Myocyte (in vitro differentiated cells): ENCODE results near the gene PANK2. TPM values are rescaled to one million over a fixed set of nuclear protein-coding genes. Genes with fewer than 3 reads are reported as not detected.
A peak's percentile ranks its signal among the peaks of the same experiment; 100 is the strongest.
"Not testable (repeated sequence)": the region's sequence is repeated elsewhere in the genome, so short reads cannot be mapped to it uniquely, and the experiment has no call there.

Source experiments
- DNase-seq: peaks from one replicate; pipeline ENCODE4 v3.0.0-alpha.2; 2012; ENCODE audit warnings: low read depth
- total RNA-seq: library from RNA; depleted of rRNA; stranded (reverse); fragments of >200 nt; gene quantifications from 2 replicates; pipeline ENCODE4 v1.2.3, GENCODE V29; 2014

Gene PANK2
- total RNA-seq, 1 donor from 2014 or later, result 31.6 TPM

DNA sequence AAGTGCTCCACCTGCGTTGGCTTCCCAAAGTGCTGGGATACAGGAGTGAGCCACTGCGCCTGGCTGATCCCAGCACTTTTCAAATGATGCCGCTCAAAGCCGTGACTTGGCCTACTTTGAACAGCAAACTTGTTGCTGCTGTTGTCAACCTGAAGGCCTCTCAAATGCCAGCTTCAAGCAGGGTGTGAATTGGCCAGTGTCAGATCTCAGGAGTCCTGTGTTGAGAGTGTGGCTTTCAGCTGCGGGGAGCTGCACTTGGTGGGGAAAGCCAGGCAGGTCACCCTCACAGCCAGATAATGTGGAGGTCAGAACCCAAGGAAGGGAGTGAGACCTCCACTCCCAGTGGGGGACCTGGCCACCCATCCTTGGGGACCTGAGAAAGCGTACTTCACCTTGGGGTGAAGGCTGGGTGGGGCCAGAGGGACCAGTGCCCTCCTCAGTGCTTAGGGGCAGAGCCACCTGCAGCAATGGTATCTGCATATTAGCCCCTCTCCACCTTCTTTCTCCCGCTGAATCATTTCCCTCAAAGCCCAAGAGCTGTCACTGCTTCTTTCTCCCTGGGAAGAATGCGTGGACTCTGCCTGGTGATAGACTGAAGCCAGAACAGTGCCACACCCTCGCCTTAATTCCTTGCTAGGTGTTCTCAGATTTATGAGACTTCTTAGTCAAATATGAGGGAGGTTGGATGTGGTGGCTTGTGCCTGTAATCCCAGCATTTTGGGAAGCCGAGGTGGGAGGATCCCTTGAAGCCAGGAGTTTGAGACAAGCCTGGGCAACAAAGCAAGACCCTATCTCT, 19.1 kb upstream of the PANK2 start:
- no peak for DNase-seq

GRCh38 chr20:3871550-3872265, 17.5 kb upstream of the PANK2 start:
- DNase-seq, result no peak

DNA sequence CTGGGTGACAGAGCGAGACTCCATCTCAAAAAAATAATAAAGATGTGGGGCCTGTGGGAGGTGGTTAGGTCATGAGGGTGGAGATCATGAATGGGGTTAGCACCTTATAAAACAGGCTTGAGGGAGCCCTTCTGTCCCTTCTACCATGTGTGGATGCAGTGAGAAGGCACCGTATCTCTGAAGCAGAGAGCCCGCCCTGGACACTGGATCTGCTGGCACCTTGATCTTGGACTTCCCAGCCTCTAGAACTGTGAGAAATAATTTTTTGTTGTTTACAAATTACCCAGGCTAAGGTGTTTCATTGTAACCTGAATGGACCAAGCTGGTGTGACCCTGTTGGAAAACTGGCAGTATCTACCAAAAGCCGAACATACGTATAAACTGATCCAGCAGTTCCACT, 15.7 kb upstream of the PANK2 start:
- no peak for DNase-seq

- peak; percentile 71 for DNase-seq
Observed at GRCh38 chr20:3874194-3874844, 14.9 kb upstream of the PANK2 start.

DNA sequence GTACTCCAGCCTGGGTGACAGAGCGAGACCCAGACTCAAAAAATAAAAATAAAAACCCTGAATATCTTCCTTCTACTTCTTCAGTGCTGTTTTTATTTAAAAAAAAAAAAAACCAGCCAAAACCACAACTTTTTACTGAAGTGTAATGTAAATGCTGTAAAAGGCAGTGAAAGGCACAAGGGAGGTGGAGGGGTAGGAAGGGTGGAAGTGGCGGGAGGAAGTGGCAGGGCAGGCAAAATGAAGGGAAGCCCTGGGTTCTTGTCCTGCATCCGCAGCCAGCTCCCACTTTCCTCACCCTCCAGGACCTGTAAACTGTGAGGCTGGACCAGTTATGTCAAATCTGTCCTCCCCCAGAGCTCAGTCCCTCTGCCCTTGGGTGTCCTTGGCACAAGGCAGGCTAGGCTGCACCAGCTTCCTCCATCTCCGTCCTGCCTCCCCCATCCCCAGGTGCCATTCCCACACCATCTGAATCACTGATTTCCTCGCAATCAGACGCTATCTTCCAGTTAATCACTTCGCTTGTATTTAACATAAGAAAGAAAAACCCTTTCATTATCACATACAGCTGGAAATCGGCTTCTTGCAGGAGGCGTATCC, 13.7 kb upstream of the PANK2 start:
- DNase-seq, result no peak

DNA sequence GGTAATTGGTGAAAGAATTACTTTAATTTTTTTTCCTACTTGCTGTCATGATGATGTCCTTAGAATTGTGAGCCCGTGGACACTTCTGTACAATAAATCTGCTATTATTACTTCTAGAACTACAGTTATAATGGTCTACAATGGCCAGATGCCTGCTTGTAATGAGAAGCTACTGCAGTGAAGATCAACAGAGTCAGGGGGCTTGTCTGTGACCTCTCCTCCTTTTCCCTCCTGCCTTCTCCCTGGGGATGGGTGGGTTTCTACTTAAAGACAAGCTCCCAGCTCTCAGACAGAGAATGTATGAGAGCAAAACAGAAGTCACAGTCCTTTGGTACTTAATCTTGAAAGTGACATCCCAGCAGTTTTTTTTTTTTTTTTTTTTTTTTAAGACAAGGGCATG, 13.2 kb upstream of the PANK2 start:
- no peak for DNase-seq

- no peak for DNase-seq
Observed at GRCh38 chr20:3876676-3877075, 12.5 kb upstream of the PANK2 start.

DNA sequence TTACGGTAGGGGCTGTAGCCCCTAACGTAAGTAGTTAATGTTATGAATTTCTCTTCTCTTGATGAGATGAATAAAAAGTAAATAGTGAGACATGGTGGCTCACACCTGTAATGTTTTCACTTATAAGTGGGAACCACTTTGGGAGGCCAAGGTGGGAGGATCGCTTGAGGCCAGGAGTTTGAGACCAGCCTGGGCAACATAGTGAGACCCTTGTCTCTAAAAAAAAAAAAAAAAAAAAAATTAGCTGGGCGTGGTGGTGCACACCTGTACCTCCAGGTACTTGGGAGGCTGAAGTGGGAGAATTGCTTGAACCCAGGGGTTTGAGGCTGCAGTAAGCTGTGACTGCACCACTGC, 10.3 kb upstream of the PANK2 start:
- not testable (repeated sequence) for DNase-seq

GRCh38 chr20:3885715-3886114, 3.5 kb upstream of the PANK2 start:
- no peak for DNase-seq

DNA sequence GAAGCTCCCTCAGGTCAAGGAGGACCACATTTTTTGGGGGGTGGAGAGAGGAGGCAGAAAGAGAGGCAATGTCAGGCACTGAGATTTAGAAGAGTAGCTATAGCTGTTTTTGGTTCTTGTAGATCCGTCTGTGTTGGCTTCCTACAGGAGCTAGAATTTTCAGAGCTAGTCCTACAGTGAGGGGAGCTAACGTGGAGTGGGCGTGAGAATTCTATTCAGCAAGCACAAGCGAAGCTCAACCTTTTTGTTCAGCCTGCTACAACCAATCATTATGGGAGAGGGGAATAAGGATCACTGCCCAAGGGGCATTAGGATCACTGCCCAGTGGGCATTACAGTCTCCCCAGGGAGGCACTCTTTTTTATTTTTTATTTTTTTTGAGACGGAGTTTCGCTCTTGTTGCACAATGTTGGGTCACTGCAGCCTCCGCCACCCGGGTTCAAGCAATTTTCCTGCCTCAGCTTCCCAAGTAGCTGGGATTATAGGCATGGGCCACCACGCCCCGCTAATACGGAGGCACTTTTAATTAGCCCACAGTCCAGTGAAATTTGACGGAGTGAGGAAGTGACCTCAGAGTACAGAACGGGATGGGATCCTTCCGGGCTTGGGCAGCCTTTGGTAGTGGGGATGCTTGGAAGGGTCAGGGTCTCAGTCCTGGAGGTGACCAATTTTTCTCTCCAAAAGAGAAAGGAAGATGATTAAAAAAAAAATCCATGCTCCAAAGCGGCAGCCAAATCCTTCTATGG, 1.1 kb upstream of the PANK2 start:
- peak; percentile 55 for DNase-seq

GRCh38 chr20:3889489-3890397, 556 bp downstream of the PANK2 start:
- no peak for DNase-seq

DNA sequence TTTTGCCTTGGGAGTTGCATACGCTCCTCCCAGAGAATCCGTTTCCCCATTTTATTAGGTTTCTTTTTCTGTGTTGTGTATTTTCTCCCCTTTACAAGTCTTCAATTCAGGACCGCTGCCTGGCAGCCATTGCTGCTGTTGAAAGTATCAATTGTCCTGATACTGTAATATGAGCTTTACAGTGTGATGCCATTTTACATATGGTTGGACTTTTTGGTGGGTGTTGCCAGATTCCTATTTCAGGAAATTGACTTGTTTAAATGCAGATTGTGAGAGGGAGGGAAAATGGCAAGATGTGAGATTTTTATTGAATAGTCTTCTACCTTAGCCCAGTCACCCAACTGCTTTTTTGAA, 1.2 kb downstream of the PANK2 start:
- DNase-seq, result no peak

DNA sequence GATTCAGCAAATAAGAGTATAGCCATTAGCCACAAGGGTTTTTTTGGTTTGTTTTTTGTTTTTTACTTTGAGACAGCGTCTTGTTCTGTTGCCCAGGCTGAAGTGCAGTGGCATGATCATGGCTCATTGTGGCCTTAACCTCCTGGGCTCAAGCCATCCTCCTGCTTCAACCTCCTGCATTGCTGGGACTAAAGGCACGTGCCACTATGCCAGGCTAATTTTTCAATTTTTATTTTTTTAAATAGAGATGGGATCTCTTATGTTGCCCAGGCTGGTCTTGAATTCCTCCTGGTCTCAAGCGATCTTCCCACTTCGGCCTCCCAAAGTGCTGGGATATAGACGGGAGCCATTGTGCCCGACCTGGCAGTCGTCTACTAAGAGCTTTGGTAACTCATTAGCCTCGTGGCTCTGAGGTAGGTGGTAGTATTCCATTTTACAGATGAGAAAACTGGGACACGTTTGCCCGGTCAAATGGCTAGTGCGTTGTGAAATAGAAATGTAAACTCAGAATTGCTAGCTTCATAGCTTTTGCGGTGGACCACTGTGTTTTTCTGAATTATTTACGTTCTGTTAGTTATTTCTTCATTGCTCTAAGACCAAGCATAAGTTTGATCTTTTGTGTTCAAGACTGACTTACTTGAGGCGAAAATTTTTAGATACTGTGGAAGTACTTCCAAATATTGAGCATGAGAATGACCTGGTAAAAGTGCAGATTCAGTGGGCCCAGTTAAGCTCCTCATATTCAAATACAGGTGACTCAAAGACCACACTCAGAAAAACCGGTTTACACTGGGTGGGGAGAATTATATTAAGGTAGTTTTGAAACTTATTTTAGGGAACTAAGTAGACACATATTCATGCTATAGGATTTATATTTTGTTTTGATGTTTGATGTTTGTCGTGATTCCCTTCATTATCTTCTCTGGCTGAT, 2.1 kb downstream of the PANK2 start:
- DNase-seq, result no peak

GRCh38 chr20:3894796-3895195, 5.6 kb downstream of the PANK2 start:
- DNase-seq, result no peak

DNA sequence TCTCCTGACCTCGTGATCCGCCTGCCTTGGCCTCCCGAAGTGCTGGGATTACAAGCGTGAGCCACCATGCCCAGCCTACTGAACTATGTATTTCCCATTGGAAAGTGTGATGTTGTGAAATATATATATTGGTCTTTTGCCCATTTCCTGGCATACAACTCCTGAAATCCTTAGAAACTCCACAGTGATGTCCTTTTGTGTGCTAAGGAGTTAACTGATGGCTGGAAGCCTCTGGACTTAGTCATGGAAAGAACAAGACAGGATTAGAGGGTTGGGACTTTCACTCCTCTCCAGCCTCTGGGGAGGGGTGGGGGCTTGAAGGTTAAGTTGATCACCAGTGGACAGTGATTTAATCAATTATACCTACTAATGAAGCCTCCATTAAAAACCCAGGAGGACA, 7.1 kb downstream of the PANK2 start:
- DNase-seq, result no peak

- DNase-seq, result no peak
Observed at GRCh38 chr20:3896853-3897583, 7.8 kb downstream of the PANK2 start.

DNA sequence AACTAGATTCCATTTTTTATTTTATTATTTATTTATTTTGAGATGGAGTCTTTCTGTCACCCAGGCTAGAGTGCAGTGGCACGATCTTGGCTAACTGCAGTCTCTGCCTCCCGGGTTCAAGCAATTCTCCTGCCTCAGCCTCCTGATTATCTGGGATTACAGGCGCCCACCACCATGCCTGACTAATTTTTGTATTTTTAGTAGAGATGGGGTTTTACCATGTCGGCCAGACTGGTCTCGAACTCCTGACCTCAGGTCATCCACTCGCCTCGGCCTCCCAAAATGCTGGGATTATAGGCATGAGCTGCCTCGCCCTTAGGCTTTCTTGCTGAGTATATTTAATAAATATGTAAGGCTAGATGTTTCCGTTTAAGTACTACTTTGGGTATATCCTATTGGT, 9.0 kb downstream of the PANK2 start:
- not testable (repeated sequence) for DNase-seq

DNA sequence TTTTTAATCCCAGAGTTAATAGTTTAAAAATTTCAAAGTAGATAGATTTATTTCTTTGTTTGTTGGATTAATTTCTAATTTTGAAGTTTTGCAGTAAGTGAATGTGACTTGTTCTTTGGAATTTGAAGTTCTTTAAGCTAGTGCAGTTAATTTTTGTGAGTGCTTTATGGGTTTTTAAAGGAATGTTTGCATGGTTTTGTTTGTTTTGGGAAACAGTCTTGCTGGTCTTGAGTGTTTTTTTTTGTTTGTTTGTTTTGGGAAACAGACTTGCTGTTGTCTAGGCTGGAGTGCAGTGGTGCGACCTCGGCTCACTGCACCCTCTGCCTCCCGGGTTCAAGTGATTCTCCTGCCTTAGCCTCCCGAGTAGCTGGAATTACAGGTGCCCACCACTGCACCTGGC, 9.5 kb downstream of the PANK2 start:
- DNase-seq, result no peak
